ENCODE data around the gene RGS7. TPM values are rescaled to one million over a fixed set of nuclear protein-coding genes. Genes with fewer than 3 reads are reported as not detected.

RGS7 gene
- total and polyA plus RNA-seq, 2 experiments from 2014 or later: 0.22 to 0.73 TPM

GRCh38 chr1:241140670-241141069, 216.3 kb downstream of the RGS7 start:
- peaks cover 11% of the 10 kb centered on the region for H3K4me1 ChIP-seq (ENCODE audit: insufficient read depth)
- no peaks in the 10 kb centered on the region for H4K20me1 ChIP-seq (ENCODE audit: insufficient read depth, poor library complexity, severe bottlenecking)
- H3K36me3 ChIP-seq (replicated peaks; ENCODE audit: insufficient read depth, low read depth): no peaks in the 10 kb centered on the region
- no peak overlapping the region for H2AFZ ChIP-seq
- no peak overlapping the region for H3K4me3 ChIP-seq
- H3K27me3 ChIP-seq: no peaks in the 10 kb centered on the region
- H3K9me3 ChIP-seq (ENCODE audit: low read depth): no peaks in the 10 kb centered on the region
- no peaks in the 10 kb centered on the region for H3K9me2 ChIP-seq (replicated peaks; ENCODE audit: insufficient read depth)
- TF ChIP-seq EZH2 (IDR thresholded peaks at IDR 0.05; ENCODE audit: borderline replicate concordance) (no peak), CTCF (IDR thresholded peaks at IDR 0.05; ENCODE audit: poor library complexity) (no peak), EZH2phosphoT487 (IDR thresholded peaks at IDR 0.05; ENCODE audit: low read depth, severe bottlenecking, unreplicated experiment) (no peak)
- peak overlapping the region; percentile 76 for H3K27ac ChIP-seq
- H3K79me2 ChIP-seq: no peaks in the 10 kb centered on the region
- no peak for DNase-seq (ENCODE audit: low spot score)
- no peak overlapping the region for H3K4me2 ChIP-seq

- DNase-seq (ENCODE audit: low spot score): no peak
- peaks cover 11% of the 10 kb centered on the region for H3K4me1 ChIP-seq (ENCODE audit: insufficient read depth)
- H3K4me3 ChIP-seq: no peak overlapping the region
- H3K79me2 ChIP-seq: no peaks in the 10 kb centered on the region
- no peaks in the 10 kb centered on the region for H4K20me1 ChIP-seq (ENCODE audit: insufficient read depth, poor library complexity, severe bottlenecking)
- H3K4me2 ChIP-seq: no peak overlapping the region
- H3K9me2 ChIP-seq (replicated peaks; ENCODE audit: insufficient read depth): no peaks in the 10 kb centered on the region
- no peaks in the 10 kb centered on the region for H3K36me3 ChIP-seq (replicated peaks; ENCODE audit: insufficient read depth, low read depth)
- TF ChIP-seq CTCF (IDR thresholded peaks at IDR 0.05; ENCODE audit: poor library complexity) (no peak), EZH2 (IDR thresholded peaks at IDR 0.05; ENCODE audit: borderline replicate concordance) (no peak), EZH2phosphoT487 (IDR thresholded peaks at IDR 0.05; ENCODE audit: low read depth, severe bottlenecking, unreplicated experiment) (no peak)
- H2AFZ ChIP-seq: no peak overlapping the region
- no CpG with 5 or more reads among the region's 1 CpG for WGBS (ENCODE audit: low lambda C conversion rate, missing lambda C conversion rate)
- no peak overlapping the region for H3K27ac ChIP-seq
- H3K27me3 ChIP-seq: no peaks in the 10 kb centered on the region
- H3K9me3 ChIP-seq (ENCODE audit: low read depth): no peaks in the 10 kb centered on the region
Measured at GRCh38 chr1:241139047-241139446, 218.0 kb downstream of the RGS7 start.

GRCh38 chr1:241138248-241138647, 218.8 kb downstream of the RGS7 start:
- Histone ChIP-seq H4K20me1 (ENCODE audit: insufficient read depth, poor library complexity, severe bottlenecking) (no peaks in the 10 kb centered on the region), H2AFZ (no peak overlapping the region), H3K36me3 (replicated peaks; ENCODE audit: insufficient read depth, low read depth) (no peaks in the 10 kb centered on the region), H3K79me2 (no peaks in the 10 kb centered on the region), H3K27me3 (no peaks in the 10 kb centered on the region), H3K4me1 (ENCODE audit: insufficient read depth) (peaks cover 11% of the 10 kb centered on the region), H3K4me3 (no peak overlapping the region), H3K9me2 (replicated peaks; ENCODE audit: insufficient read depth) (no peaks in the 10 kb centered on the region), H3K9me3 (ENCODE audit: low read depth) (no peaks in the 10 kb centered on the region), H3K27ac (no peak overlapping the region), H3K4me2 (no peak overlapping the region)
- no peak for DNase-seq (ENCODE audit: low spot score)
- TF ChIP-seq EZH2phosphoT487 (IDR thresholded peaks at IDR 0.05; ENCODE audit: low read depth, severe bottlenecking, unreplicated experiment) (no peak), CTCF (IDR thresholded peaks at IDR 0.05; ENCODE audit: poor library complexity) (no peak), EZH2 (IDR thresholded peaks at IDR 0.05; ENCODE audit: borderline replicate concordance) (no peak)
- WGBS (ENCODE audit: low lambda C conversion rate, missing lambda C conversion rate): 90% methylated on average over 4 of the region's 4 CpGs

- Histone ChIP-seq H3K27me3 (no peaks in the 10 kb centered on the region), H3K27ac (no peak overlapping the region), H3K4me2 (no peak overlapping the region), H3K4me3 (no peak overlapping the region), H2AFZ (no peak overlapping the region), H3K4me1 (ENCODE audit: insufficient read depth) (peaks cover 7% of the 10 kb centered on the region), H3K36me3 (replicated peaks; ENCODE audit: insufficient read depth, low read depth) (no peaks in the 10 kb centered on the region), H3K9me3 (ENCODE audit: low read depth) (no peaks in the 10 kb centered on the region), H4K20me1 (ENCODE audit: insufficient read depth, poor library complexity, severe bottlenecking) (no peaks in the 10 kb centered on the region), H3K79me2 (no peaks in the 10 kb centered on the region), H3K9me2 (replicated peaks; ENCODE audit: insufficient read depth) (no peaks in the 10 kb centered on the region)
- DNase-seq (ENCODE audit: low spot score): no peak
- WGBS (ENCODE audit: low lambda C conversion rate, missing lambda C conversion rate): 88% methylated on average over 6 of the region's 6 CpGs
- no peak for TF ChIP-seq EZH2 (IDR thresholded peaks at IDR 0.05; ENCODE audit: borderline replicate concordance)
- TF ChIP-seq CTCF (IDR thresholded peaks at IDR 0.05; ENCODE audit: poor library complexity): no peak
- no peak for TF ChIP-seq EZH2phosphoT487 (IDR thresholded peaks at IDR 0.05; ENCODE audit: low read depth, severe bottlenecking, unreplicated experiment)
Measured at GRCh38 chr1:241136389-241136788, 220.6 kb downstream of the RGS7 start.

Data from hepatocyte (in vitro differentiated cells).